WTC11 (cell line): ENCODE measurements around the gene ABL1. TPM values are rescaled to one million over a fixed set of nuclear protein-coding genes. Genes with fewer than 3 reads are reported as not detected.

Source experiments
- ATAC-seq: fragments of 200-7000 bp; cut with Tn5 transposase; 2 replicates; pipeline ENCODE4 v1.10.0; 2021; ENCODE audit warnings: mild to moderate bottlenecking, moderate library complexity
- CTCF ChIA-PET: fragments of 300-600 bp; sonication (Branson Sonifier 250); formaldehyde crosslinking; loops from one replicate; lab custom pipeline; 2021; ENCODE audit warnings: antibody characterized with exemption; lab: Charles Lee
- POLR2A ChIA-PET: fragments of 350-600 bp; sonication (Branson Sonifier 250); formaldehyde crosslinking; loops from one replicate; lab custom pipeline; 2021; ENCODE audit warnings: antibody characterized with exemption; lab: Charles Lee
- DNase-seq: peaks from one replicate; pipeline ENCODE4 v3.0.0; 2021; ENCODE audit warnings: low spot score
- H3K27ac Mint-ChIP-seq: 2 replicates; pipeline ENCODE4 v1.8.0; 2021; ENCODE audit warnings: mixed read lengths
- H3K27me3 Mint-ChIP-seq: 2 replicates; pipeline ENCODE4 v1.8.0; 2021; ENCODE audit warnings: low read depth, mild to moderate bottlenecking, moderate library complexity, mixed read lengths
- H3K36me3 Mint-ChIP-seq: 2 replicates; pipeline ENCODE4 v1.8.0; 2021; ENCODE audit warnings: mixed read lengths
- H3K4me1 Mint-ChIP-seq: 2 replicates; pipeline ENCODE4 v1.8.0; 2022; ENCODE audit warnings: mixed read lengths
- H3K4me3 Mint-ChIP-seq: 2 replicates; pipeline ENCODE4 v1.8.0; 2021; ENCODE audit warnings: mild to moderate bottlenecking, moderate library complexity, mixed read lengths
- H3K9me3 Mint-ChIP-seq: 2 replicates; pipeline ENCODE4 v1.8.0; 2021; ENCODE audit warnings: mixed read lengths
- ARID4B ChIP-seq: sonication (generic); formaldehyde crosslinking; IDR thresholded peaks from 2 replicates; pipeline ENCODE4 v1.8.0; 2023; ENCODE audit warnings: missing genetic modification reagents, mild to moderate bottlenecking, borderline replicate concordance
- ATF1 ChIP-seq: sonication (generic); formaldehyde crosslinking; IDR thresholded peaks from 2 replicates; pipeline ENCODE4 v1.8.1; 2023; ENCODE audit warnings: mild to moderate bottlenecking, moderate library complexity, missing genetic modification reagents
- EMX1 ChIP-seq: fragments of 250-450 bp; sonication (Bioruptor Pico); IDR thresholded peaks from 2 replicates; pipeline ENCODE4 v1.8.0; 2021; ENCODE audit warnings: mild to moderate bottlenecking
- FOXJ3 ChIP-seq: sonication (generic); formaldehyde crosslinking; IDR thresholded peaks from 2 replicates; pipeline ENCODE4 v1.9.0; 2021; ENCODE audit warnings: missing genetic modification reagents, mild to moderate bottlenecking, borderline replicate concordance
- FOXP1 ChIP-seq: sonication (generic); formaldehyde crosslinking; IDR thresholded peaks from 2 replicates; pipeline ENCODE4 v1.8.0; 2022; ENCODE audit warnings: missing genetic modification reagents, mild to moderate bottlenecking, moderate library complexity, borderline replicate concordance
- GTF2I ChIP-seq: fragments of 250-450 bp; sonication (Bioruptor Pico); conservative IDR thresholded peaks from 2 replicates; pipeline ENCODE4 v1.4.0; 2021; ENCODE audit warnings: mild to moderate bottlenecking
- MAX ChIP-seq: sonication (generic); formaldehyde crosslinking; IDR thresholded peaks from 2 replicates; pipeline ENCODE4 v1.8.0; 2022; ENCODE audit warnings: mild to moderate bottlenecking, missing genetic modification reagents
- NFYB ChIP-seq: sonication (generic); formaldehyde crosslinking; conservative IDR thresholded peaks from 2 replicates; pipeline ENCODE4 v1.8.0; 2022; ENCODE audit warnings: low read depth, missing genetic modification reagents
- NR1H2 ChIP-seq: sonication (generic); formaldehyde crosslinking; IDR thresholded peaks from 2 replicates; pipeline ENCODE4 v1.9.0; 2021; ENCODE audit warnings: mild to moderate bottlenecking, moderate library complexity, missing genetic modification reagents
- USF1 ChIP-seq: sonication (generic); formaldehyde crosslinking; IDR thresholded peaks from 2 replicates; pipeline ENCODE4 v1.8.0; 2022; ENCODE audit warnings: mild to moderate bottlenecking, missing genetic modification reagents
- ZNF232 ChIP-seq: sonication (generic); formaldehyde crosslinking; IDR thresholded peaks from 2 replicates; pipeline ENCODE4 v1.8.0; 2022; ENCODE audit warnings: mild to moderate bottlenecking, missing genetic modification reagents
- ZNF416 ChIP-seq: fragments of 250-450 bp; sonication (Bioruptor Pico); IDR thresholded peaks from 2 replicates; pipeline ENCODE4 v1.9.0; 2021; ENCODE audit warnings: mild to moderate bottlenecking, inconsistent platforms
- total RNA-seq: library from RNA; stranded (reverse); gene quantifications from 3 replicates; pipeline ENCODE4 v1.2.3, GENCODE V29; 2021
- TF ChIP-seq, protein P1 (sequence below): fragments of 250-450 bp; sonication (Bioruptor Pico); IDR thresholded peaks from 2 replicates; pipeline ENCODE4 v1.9.0; 2021; ENCODE audit warnings: mild to moderate bottlenecking

Gene ABL1
- total RNA-seq, 1 experiment from 2014 or later = 104 TPM

DNA sequence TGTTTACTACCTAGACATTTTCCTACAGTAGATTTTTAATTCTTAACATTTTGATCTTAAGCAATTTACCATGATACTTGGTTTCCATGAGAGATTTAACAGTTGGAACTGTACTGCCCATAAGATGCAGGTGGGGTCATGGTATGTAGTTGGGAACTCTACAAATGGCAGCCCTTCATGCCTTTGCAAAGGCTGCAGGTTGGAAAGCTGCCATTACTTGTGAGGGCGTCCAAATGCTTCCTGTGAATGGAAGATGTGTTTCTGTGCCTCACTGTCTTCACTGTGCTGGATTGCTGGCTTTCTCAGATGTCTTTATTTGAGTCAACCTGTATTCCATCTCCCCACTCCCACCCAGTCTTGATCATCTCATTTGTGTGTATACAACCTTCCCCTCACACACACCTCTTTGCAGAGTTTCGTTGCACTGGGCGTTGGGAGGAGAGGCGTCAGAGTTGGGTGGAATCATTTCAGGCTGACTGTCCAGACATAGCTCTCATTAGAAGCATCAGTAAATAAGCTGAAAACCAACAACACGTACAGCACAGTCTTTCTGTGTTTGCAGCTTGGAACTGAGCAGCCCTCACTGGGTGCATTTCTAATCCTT is 14.8 kb upstream of the ABL1 start (continued):
- no peak for TF ChIP-seq ARID4B
- TF ChIP-seq, all 79 proteins: peak for 0

DNA sequence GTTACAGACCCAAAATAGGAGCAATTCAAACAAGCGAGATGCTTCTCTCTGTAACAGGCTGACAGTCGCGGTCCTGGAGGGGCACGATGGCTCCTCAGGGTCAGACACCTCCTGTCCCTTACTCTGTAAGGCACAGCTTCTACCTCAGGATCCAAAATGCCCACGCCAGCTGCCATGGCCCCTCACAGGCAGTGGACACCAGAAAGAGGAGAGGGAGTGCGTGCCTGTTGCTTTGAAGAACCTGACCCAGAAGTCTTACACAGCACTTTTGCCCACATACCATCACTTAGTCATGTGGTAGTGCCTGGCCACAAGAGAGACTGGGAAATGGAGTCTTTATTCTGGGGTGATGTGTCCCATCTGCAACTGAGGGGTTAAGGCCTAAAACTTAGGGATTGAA is 11.6 kb upstream of the ABL1 start:
- peaks cover 49% of the 10 kb centered on the region for H3K4me1 Mint-ChIP-seq
- H3K27me3 Mint-ChIP-seq = no peaks in the 10 kb centered on the region
- H3K27ac Mint-ChIP-seq = peak overlapping the region; percentile 98
- H3K9me3 Mint-ChIP-seq = peaks cover 3% of the 10 kb centered on the region
- peaks cover 5% of the 10 kb centered on the region for H3K36me3 Mint-ChIP-seq
- POLR2A ChIA-PET = interaction anchor here (1.0 to 1.4 kb wide), 2 partner anchors 12 to 18 kb away, joined by 3 to 5 read pairs; partner anchors contain the start of gene ABL1
- CTCF ChIA-PET = interaction anchor here (0.5 to 1.3 kb wide), 2 partner anchors 20 to 61 kb away, joined by 3 to 4 read pairs; no protein-coding TSS in a partner anchor
- H3K4me3 Mint-ChIP-seq = peak overlapping the region; percentile 20; the same call in 1 of the 2 replicates
- 0 out of 2 replicates have a peak, but pooled peaks have one; percentile 8 for ATAC-seq
- peak; percentile 53; the same call in 1 of the 2 replicates for TF ChIP-seq USF1
- TF ChIP-seq NFYB (CRISPR knock-in tag) = no peak
- no peak for DNase-seq

GRCh38 chr9:130824079-130824478 is 11.0 kb upstream of the ABL1 start:
- Mint-ChIP-seq H3K36me3 (peaks cover 10% of the 10 kb centered on the region), H3K27ac (peak overlapping the region; percentile 98), H3K9me3 (peaks cover 9% of the 10 kb centered on the region), H3K4me3 (peak overlapping the region; percentile 42), H3K4me1 (peaks cover 49% of the 10 kb centered on the region), H3K27me3 (no peaks in the 10 kb centered on the region)
- ChIA-PET POLR2A (interaction anchor here (1.0 to 1.4 kb wide), 2 partner anchors 11 to 17 kb away, joined by 3 to 5 read pairs; partner anchors contain the start of gene ABL1), CTCF (interaction anchor here (0.9 to 1.8 kb wide), 6 partner anchors 20 to 174 kb away, joined by 3 to 8 read pairs (median 3); no protein-coding TSS in a partner anchor)
- DNase-seq = no peak
- ATAC-seq = peak; percentile 54
- TF ChIP-seq FOXJ3 (CRISPR knock-in tag) (no peak), NR1H2 (CRISPR knock-in tag) (no peak), FOXP1 (CRISPR knock-in tag) (no peak), ATF1 (CRISPR knock-in tag) (no peak), MAX (CRISPR knock-in tag) (no peak), ZNF416 (CRISPR knock-in tag) (no peak), ZNF232 (CRISPR knock-in tag) (no peak), EMX1 (CRISPR knock-in tag) (no peak), GTF2I (CRISPR knock-in tag) (no peak)
- TF ChIP-seq, protein P1, sequence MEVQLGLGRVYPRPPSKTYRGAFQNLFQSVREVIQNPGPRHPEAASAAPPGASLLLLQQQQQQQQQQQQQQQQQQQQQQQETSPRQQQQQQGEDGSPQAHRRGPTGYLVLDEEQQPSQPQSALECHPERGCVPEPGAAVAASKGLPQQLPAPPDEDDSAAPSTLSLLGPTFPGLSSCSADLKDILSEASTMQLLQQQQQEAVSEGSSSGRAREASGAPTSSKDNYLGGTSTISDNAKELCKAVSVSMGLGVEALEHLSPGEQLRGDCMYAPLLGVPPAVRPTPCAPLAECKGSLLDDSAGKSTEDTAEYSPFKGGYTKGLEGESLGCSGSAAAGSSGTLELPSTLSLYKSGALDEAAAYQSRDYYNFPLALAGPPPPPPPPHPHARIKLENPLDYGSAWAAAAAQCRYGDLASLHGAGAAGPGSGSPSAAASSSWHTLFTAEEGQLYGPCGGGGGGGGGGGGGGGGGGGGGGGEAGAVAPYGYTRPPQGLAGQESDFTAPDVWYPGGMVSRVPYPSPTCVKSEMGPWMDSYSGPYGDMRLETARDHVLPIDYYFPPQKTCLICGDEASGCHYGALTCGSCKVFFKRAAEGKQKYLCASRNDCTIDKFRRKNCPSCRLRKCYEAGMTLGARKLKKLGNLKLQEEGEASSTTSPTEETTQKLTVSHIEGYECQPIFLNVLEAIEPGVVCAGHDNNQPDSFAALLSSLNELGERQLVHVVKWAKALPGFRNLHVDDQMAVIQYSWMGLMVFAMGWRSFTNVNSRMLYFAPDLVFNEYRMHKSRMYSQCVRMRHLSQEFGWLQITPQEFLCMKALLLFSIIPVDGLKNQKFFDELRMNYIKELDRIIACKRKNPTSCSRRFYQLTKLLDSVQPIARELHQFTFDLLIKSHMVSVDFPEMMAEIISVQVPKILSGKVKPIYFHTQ (CRISPR knock-in tag) = no peak
